Measurements from ENCODE around the gene NQO2. TPM values are rescaled to one million over a fixed set of nuclear protein-coding genes. Genes with fewer than 3 reads are reported as not detected.
"Not testable (repeated sequence)": the region's sequence is repeated elsewhere in the genome, so short reads cannot be mapped to it uniquely, and the experiment has no call there.

NQO2 gene
- total RNA-seq, 1 donor from 2014 or later = 8.0 TPM

- no peak for DNase-seq
These were observed 39.7 kb downstream of the NQO2 start for GRCh38 chr6:3039384-3039783.

- no peak for DNase-seq
These were observed 41.5 kb downstream of the NQO2 start for GRCh38 chr6:3041147-3041546.

GRCh38 chr6:3041606-3042005 is 41.9 kb downstream of the NQO2 start:
- DNase-seq = no peak

GRCh38 chr6:3045369-3045768 is 45.7 kb downstream of the NQO2 start:
- DNase-seq = no peak

GRCh38 chr6:3045777-3046176 is 46.1 kb downstream of the NQO2 start:
- no peak for DNase-seq

- DNase-seq = no peak
These were observed 46.6 kb downstream of the NQO2 start for GRCh38 chr6:3046295-3046694.

GRCh38 chr6:3048009-3048408 is 48.3 kb downstream of the NQO2 start:
- not testable (repeated sequence) for DNase-seq

GRCh38 chr6:3052481-3053230 is 53.0 kb downstream of the NQO2 start:
- DNase-seq = no peak

GRCh38 chr6:3053231-3053508 is 53.5 kb downstream of the NQO2 start:
- DNase-seq = no peak

GRCh38 chr6:3054229-3055157 is 54.8 kb downstream of the NQO2 start:
- not testable (repeated sequence) for DNase-seq

- not testable (repeated sequence) for DNase-seq
These were observed 55.4 kb downstream of the NQO2 start for GRCh38 chr6:3055158-3055499.

- no peak for DNase-seq
These were observed 57.5 kb downstream of the NQO2 start for GRCh38 chr6:3057063-3057770.

GRCh38 chr6:3058957-3059356 is 59.3 kb downstream of the NQO2 start:
- no peak for DNase-seq

- DNase-seq = not testable (repeated sequence)
These were observed 60.4 kb downstream of the NQO2 start for GRCh38 chr6:3060092-3060491.

- DNase-seq = no peak
These were observed 61.8 kb downstream of the NQO2 start for GRCh38 chr6:3061501-3061941.

GRCh38 chr6:3063340-3063732 is 63.6 kb downstream of the NQO2 start:
- DNase-seq = not testable (repeated sequence)

GRCh38 chr6:3063733-3064700 is 64.3 kb downstream of the NQO2 start:
- peak; percentile 91 for DNase-seq

- DNase-seq = peak; percentile 87
These were observed 68.9 kb downstream of the NQO2 start, which contains the start of gene RIPK1 for GRCh38 chr6:3068329-3069214. TSS of gene RIPK1 (plus strand) at chr6:3068494. CDS start at chr6:3076824, 8,330 bp downstream.

Data from occipital lobe (tissue), 2 donors.